GM10266 (cell line): Measurements from ENCODE around the gene PXN.
"Not testable (repeated sequence)": the region's sequence is repeated elsewhere in the genome, so short reads cannot be mapped to it uniquely, and the experiment has no call there.

ENCODE experiments used
- DNase-seq: peaks from one replicate; pipeline ENCODE4 v3.0.0; 2012; ENCODE audit errors: extremely low spot score
- CTCF ChIP-seq: IDR thresholded peaks from 2 replicates; pipeline ENCODE4 v1.5.1; 2012; ENCODE audit warnings: mild to moderate bottlenecking, low read depth; ENCODE audit not compliant: control insufficient read depth, insufficient read depth; ENCODE audit errors: missing control alignments

Gene PXN

GRCh38 chr12:120204171-120204570 is 61.4 kb downstream of the PXN start:
- DNase-seq: no peak
- no peak for TF ChIP-seq CTCF

GRCh38 chr12:120200364-120200800 is 65.1 kb downstream of the PXN start:
- TF ChIP-seq CTCF: no peak
- no peak for DNase-seq

- no peak for DNase-seq
- no peak for TF ChIP-seq CTCF
Measured at GRCh38 chr12:120199595-120200306, 65.8 kb downstream of the PXN start.

GRCh38 chr12:120199025-120199424 is 66.5 kb downstream of the PXN start:
- TF ChIP-seq CTCF: no peak
- no peak for DNase-seq

- no peak for DNase-seq
- no peak for TF ChIP-seq CTCF
Measured at GRCh38 chr12:120197542-120197887, 68.0 kb downstream of the PXN start.

- not testable (repeated sequence) for DNase-seq
Measured at GRCh38 chr12:120196817-120197541, 68.6 kb downstream of the PXN start.

GRCh38 chr12:120196363-120196762 is 69.2 kb downstream of the PXN start:
- TF ChIP-seq CTCF: no peak
- DNase-seq: no peak
